OCI-LY1 (cell line): ENCODE data around the gene PRM2.
A peak's percentile ranks its signal among the peaks of the same experiment; 100 is the strongest.

Experiments
- H2AFZ ChIP-seq: fragments of 200-600 bp; sonication (generic), shearing (Covaris generic); 2 replicates; pipeline ENCODE4 v1.6.0; 2014; ENCODE audit warnings: antibody characterized with exemption, mild to moderate bottlenecking, low read length
- H3F3A ChIP-seq: fragments of 200-600 bp; sonication (generic), shearing (Covaris generic); 2 replicates; pipeline ENCODE4 v1.6.0; 2014; ENCODE audit warnings: mild to moderate bottlenecking, antibody characterized with exemption, low read length, moderate library complexity; ENCODE audit not compliant: insufficient read depth
- H3K27ac ChIP-seq: fragments of 200-600 bp; sonication (generic); 2 replicates; pipeline ENCODE4 v1.5.1; 2014; ENCODE audit warnings: low read length, mixed run types, mild to moderate bottlenecking, low read depth; ENCODE audit not compliant: poor library complexity, severe bottlenecking
- H3K27me3 ChIP-seq: fragments of 200-600 bp; sonication (generic); 2 replicates; pipeline ENCODE4 v1.6.0; 2014; ENCODE audit warnings: antibody characterized with exemption, mild to moderate bottlenecking, low read length, moderate library complexity; ENCODE audit not compliant: insufficient read depth
- H3K36me3 ChIP-seq: fragments of 200-600 bp; sonication (generic); 2 replicates; pipeline ENCODE4 v1.6.1; 2014; ENCODE audit warnings: mild to moderate bottlenecking, antibody characterized with exemption, low read length, moderate library complexity, mixed read lengths; ENCODE audit not compliant: insufficient read depth
- H3K4me1 ChIP-seq: fragments of 200-600 bp; sonication (generic); 2 replicates; pipeline ENCODE4 v1.5.1; 2014; ENCODE audit warnings: mild to moderate bottlenecking, low read length, moderate library complexity; ENCODE audit not compliant: insufficient read depth, severe bottlenecking
- H3K4me2 ChIP-seq: fragments of 200-600 bp; sonication (generic), shearing (Covaris generic); 2 replicates; pipeline ENCODE4 v1.6.1; 2014; ENCODE audit warnings: low read length
- H3K4me3 ChIP-seq: fragments of 200-600 bp; sonication (generic); 2 replicates; pipeline ENCODE4 v1.5.1; 2014; ENCODE audit warnings: low read length, low read depth, mild to moderate bottlenecking, mixed read lengths; ENCODE audit not compliant: poor library complexity, severe bottlenecking
- H3K79me2 ChIP-seq: fragments of 200-600 bp; shearing (Covaris generic); 2 replicates; pipeline ENCODE4 v1.6.1; 2016; ENCODE audit warnings: mixed run types, low read length, mixed read lengths; ENCODE audit not compliant: insufficient read depth
- H3K9ac ChIP-seq: fragments of 200-600 bp; sonication (generic), shearing (Covaris generic); 2 replicates; pipeline ENCODE4 v1.6.1; 2014; ENCODE audit warnings: mild to moderate bottlenecking, low read length, mixed read lengths
- H3K9me2 ChIP-seq: fragments of 200-600 bp; sonication (generic), shearing (Covaris generic); 2 replicates; pipeline ENCODE4 v1.6.1; 2014; ENCODE audit warnings: low read depth, mild to moderate bottlenecking, low read length, mixed read lengths
- H3K9me3 ChIP-seq: fragments of 200-600 bp; shearing (Covaris generic); 2 replicates; pipeline ENCODE4 v1.6.1; 2014; ENCODE audit warnings: low read length, mixed read lengths
- H4K20me1 ChIP-seq: fragments of 200-600 bp; sonication (generic), shearing (Covaris generic); 2 replicates; pipeline ENCODE4 v1.6.0; 2016; ENCODE audit warnings: mild to moderate bottlenecking, low read length; ENCODE audit not compliant: insufficient read depth
- CTCF ChIP-seq: fragments of 200-600 bp; sonication (generic), shearing (Covaris generic); IDR thresholded peaks from 2 replicates; pipeline ENCODE4 v1.5.1; 2017; ENCODE audit warnings: mild to moderate bottlenecking, antibody characterized with exemption, low read length, moderate library complexity, mixed read lengths
- EZH2 ChIP-seq: fragments of 200-600 bp; sonication (generic), shearing (Covaris generic); IDR thresholded peaks from 2 replicates; pipeline ENCODE4 v1.8.0; 2017; ENCODE audit warnings: borderline replicate concordance, mixed run types, mild to moderate bottlenecking, antibody characterized with exemption, low read length, moderate library complexity, mixed read lengths

PRM2 gene

GRCh38 chr16:11254913-11255736, 21.2 kb downstream of the PRM2 start:
- Histone ChIP-seq H4K20me1 (no peaks in the 10 kb centered on the region), H3K4me1 (peaks cover 70% of the 10 kb centered on the region), H3K36me3 (peaks cover 30% of the 10 kb centered on the region), H3K4me3 (peak overlapping the region; percentile 87), H3K9ac (peak overlapping the region; percentile 87), H3K9me3 (no peaks in the 10 kb centered on the region), H3K27me3 (no peaks in the 10 kb centered on the region), H2AFZ (no peak overlapping the region), H3K27ac (peak overlapping the region; percentile 92), H3K4me2 (peak overlapping the region; percentile 89), H3K9me2 (no peaks in the 10 kb centered on the region), H3K79me2 (no peaks in the 10 kb centered on the region), H3F3A (no peaks in the 10 kb centered on the region; the same call in 1 of the 2 replicates)
- TF ChIP-seq CTCF = peak; percentile 49
- TF ChIP-seq EZH2 = no peak

- Histone ChIP-seq H3K9ac (peak overlapping the region; percentile 87), H3K9me2 (no peaks in the 10 kb centered on the region), H3K27me3 (no peaks in the 10 kb centered on the region), H3K4me2 (peak overlapping the region; percentile 89), H2AFZ (no peak overlapping the region), H4K20me1 (no peaks in the 10 kb centered on the region), H3K4me1 (peaks cover 79% of the 10 kb centered on the region), H3F3A (no peaks in the 10 kb centered on the region; the same call in 1 of the 2 replicates), H3K36me3 (peaks cover 30% of the 10 kb centered on the region), H3K4me3 (peak overlapping the region; percentile 87), H3K27ac (peak overlapping the region; percentile 92), H3K79me2 (no peaks in the 10 kb centered on the region), H3K9me3 (no peaks in the 10 kb centered on the region)
- TF ChIP-seq CTCF = no peak
- no peak for TF ChIP-seq EZH2
These were observed 22.0 kb downstream of the PRM2 start for GRCh38 chr16:11253995-11254912.

GRCh38 chr16:11253009-11253994, 23.0 kb downstream of the PRM2 start:
- H3K27me3 ChIP-seq = no peaks in the 10 kb centered on the region
- H3K9me2 ChIP-seq = no peaks in the 10 kb centered on the region
- H3K36me3 ChIP-seq = peaks cover 30% of the 10 kb centered on the region
- peak overlapping the region; percentile 89 for H3K4me2 ChIP-seq
- no peaks in the 10 kb centered on the region; the same call in 1 of the 2 replicates for H3F3A ChIP-seq
- no peak overlapping the region for H2AFZ ChIP-seq
- no peaks in the 10 kb centered on the region for H4K20me1 ChIP-seq
- H3K9me3 ChIP-seq = no peaks in the 10 kb centered on the region
- TF ChIP-seq CTCF = no peak
- no peaks in the 10 kb centered on the region for H3K79me2 ChIP-seq
- H3K4me3 ChIP-seq = peak overlapping the region; percentile 87
- H3K9ac ChIP-seq = peak overlapping the region; percentile 87
- peak overlapping the region; percentile 92 for H3K27ac ChIP-seq
- peaks cover 80% of the 10 kb centered on the region for H3K4me1 ChIP-seq
